Amniotic epithelial cell (primary cell): ENCODE measurements around the gene CD63.

Source experiments
- DNase-seq: peaks from one replicate; pipeline ENCODE4 v3.0.0-alpha.2; 2010; ENCODE audit warnings: low read depth

Gene CD63

GRCh38 chr12:55720894-55721444 is 7.8 kb downstream of the CD63 start:
- DNase-seq: peak; percentile 83

GRCh38 chr12:55720071-55720564 is 8.7 kb downstream of the CD63 start, which contains the start of gene RDH5:
Gene RDH5 (plus strand): TSS chr12:55720393. CDS start chr12:55721185, 792 bp downstream.
- peak; percentile 85 for DNase-seq

DNA sequence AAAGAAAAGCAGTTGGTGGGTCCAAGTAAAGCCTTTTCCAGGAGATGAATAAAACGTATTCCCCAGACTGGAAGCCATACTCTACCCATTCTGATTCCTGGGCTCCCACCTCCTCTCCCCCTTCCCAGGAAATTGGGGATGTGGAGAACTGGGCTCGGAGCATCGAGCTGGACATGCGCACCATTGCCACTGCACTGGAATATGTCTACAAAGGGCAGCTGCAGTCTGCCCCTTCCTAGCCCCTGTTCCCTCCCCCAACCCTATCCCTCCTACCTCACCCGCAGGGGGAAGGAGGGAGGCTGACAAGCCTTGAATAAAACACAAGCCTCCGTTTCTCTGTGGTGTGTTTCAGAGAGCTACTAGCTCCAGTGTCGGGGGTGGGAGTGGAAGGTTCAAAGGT is 9.4 kb downstream of the CD63 start:
- no peak for DNase-seq

GRCh38 chr12:55718624-55719275 is 10.1 kb downstream of the CD63 start:
- no peak for DNase-seq

DNA sequence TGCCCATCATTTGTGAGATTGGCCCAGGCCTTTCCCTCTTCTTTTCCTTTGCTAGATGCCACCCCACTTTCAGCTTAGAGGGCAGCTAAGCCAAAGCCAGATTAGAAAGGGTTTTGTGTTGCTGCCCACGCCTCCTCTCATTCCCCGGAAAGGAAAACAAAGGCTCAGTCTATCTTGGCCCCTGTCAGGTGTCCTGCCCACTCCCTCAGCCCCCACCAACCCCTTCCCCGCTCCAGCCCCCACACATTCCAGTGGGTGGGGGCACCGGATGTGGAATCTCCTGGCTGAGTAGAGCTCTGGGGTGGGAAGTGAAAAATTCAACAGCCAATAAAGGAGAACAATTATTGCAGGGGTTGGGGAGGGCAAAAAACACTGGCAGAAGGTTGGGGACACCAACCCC is 10.8 kb downstream of the CD63 start:
- DNase-seq: peak; percentile 31

DNA sequence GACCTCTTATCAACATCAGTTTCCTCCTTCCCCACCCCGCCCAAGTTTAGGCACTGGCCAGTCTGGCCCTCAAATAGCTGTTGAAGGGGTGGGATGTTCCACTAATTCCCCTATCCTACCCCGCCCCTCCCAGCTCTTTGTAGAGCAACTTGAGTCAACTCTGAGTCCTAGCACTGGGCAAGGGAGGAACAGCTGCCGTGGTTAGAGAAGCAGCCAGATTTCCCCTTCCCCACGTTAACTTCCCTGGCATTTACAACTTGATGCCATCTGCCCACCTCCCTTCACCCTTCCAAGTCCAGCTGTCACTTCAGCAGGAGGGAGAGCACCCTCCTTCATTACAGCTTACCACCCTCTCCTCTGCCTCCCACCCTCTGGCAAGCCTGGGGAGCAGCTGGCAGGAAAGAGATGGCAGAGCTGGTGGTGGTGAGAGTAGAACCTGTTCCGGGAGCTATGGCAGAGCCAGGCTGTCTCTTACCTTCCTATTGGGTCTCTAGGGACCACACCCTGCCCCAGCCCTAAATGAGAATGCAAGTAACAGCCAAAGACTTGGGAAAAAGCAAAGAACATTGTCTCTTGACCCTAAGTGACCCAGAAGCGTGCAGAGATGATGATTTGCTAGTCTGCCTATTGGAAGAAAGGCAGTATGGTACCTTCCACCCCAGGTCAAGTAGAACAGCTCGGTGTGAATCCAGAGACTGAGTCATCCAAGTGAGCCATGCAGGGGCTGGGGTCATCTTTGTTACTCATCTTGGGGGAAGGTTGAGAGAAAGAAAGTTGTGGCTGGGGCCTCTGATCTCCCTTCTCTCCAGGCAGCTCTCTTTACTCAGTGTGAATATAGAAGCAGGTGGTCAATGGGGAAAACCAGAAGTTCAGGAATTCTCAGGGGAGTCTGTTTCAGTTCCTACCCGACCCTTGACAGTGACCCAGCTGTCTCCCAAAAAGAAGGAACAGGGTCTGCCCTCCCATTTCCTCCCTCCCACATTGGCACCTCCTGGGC is 11.5 kb downstream of the CD63 start:
- peak; percentile 60 for DNase-seq

- no peak for DNase-seq
These were observed 12.2 kb downstream of the CD63 start for GRCh38 chr12:55716582-55716957.

DNA sequence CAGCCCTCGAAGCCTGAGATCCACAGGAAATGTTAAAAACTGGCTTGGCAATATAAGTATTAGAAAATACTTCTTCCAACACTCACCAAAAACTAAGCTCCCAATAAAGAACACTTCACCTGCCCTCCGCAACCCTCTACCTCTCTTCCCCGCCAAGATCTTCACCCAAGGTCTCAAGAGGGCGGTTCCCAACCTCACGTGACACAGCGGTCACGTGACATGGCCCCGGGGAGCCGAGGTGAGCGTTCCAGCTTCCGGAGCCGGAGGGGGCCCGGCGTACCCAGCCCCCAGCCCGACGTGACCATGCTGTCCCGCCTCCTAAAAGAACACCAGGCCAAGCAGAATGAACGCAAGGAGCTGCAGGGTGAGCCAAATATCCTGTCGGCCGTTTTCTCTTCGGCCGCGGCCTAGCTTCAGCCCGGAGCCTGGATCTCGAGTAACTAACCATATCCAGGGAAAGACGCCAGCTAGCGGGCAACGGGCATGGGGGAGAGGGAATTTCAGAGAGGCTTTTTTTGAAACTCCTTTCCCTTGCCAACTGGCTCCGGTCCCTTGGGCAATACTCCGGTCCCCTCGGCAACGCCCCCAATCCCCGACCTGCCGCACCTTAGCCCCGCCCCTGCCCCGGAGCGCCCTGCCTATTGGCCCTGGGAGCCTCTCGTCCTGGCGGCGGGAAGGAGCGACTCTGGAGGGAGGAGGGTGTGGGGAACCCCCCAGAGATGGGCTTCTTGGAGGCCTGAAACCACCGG is 12.8 kb downstream of the CD63 start, which contains the start of gene BLOC1S1:
TSS of gene BLOC1S1 (plus strand) at position 214 of the 749 bp plus-strand sequence. CDS start at position 220, 6 bp downstream.
- peak; percentile 89 for DNase-seq

GRCh38 chr12:55715169-55715764 is 13.5 kb downstream of the CD63 start:
- DNase-seq: no peak

DNA sequence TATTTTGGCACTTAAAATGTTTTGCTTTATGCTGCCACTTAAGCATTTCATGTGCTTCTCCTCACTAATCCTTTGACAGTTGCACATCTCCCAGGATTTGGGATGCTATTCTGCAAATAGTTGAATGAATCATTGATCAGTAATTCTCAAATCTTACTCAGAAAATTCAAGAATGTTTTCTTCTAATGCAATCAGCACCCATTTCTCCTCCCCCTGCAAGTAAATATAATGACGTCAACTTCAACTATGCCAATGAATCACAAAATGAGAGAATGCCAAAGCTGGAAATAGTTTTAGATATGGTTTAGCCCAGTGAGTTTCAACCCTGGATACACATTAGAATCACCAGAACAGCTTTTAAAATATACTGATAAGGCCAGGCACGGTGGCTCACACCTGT is 15.1 kb downstream of the CD63 start:
- peak; percentile 60 for DNase-seq

GRCh38 chr12:55712700-55713415 is 16.0 kb downstream of the CD63 start:
- DNase-seq: no peak

DNA sequence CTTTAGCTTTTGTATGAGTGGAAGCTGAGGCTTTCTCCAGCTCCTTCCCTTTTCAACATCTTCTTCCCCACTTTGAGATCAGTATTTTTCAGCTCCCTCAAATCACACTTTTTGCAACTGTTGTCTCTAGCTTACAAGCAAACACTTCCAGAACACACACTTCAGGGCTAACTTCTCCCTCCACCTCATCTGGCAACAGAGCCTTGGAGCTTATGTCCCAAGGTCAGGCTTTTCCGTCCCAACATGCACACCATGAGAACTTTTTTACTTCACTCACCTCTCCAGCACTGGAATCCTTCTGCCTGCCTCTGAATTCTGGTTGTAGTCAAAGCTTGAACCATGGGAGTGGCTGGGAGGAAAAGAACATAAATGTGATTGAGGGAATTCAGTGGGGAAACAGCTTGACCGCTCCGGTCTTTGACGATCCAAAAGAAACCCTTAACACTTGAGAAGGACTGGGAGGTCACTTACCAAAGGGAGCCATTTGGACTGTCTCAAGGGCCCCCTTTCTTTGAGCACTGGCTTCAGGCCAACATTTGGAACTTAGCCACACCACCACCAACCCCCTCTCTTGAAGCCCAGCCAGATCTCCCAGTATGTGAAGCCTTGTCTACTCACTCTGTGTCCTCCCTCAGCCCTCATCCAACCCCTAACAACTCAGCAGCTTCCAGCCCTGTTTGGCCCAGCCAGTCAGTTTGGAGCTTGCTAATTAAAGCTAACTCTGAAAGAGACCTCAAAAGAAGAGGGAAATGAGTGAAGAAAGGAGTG is 16.8 kb downstream of the CD63 start:
- no peak for DNase-seq

DNA sequence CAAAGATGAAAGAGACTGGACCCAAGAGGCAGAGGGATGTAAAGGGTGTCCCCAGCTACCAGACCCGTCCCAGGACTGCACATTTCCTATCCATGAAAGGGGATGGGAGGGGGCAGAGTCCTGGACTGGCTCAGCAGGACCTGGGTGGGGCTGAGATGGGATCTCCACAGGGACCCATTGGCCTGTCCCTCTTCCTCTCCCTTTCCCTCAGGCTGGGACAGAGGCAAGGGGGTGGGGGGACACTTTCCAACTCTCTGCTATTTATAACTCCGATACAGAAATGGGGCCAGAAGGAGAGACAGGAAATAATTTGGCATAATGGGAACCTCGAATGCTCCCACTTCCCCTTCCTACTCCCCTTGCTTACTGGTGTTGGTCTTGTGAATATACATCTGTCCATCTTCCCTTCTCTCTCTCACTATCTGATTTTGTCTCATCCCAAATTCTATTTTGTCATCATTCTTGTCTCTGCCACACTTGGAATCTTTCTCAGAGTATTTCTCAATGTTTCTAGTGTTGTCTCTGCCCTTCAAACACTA is 20.0 kb downstream of the CD63 start:
- DNase-seq: no peak

- DNase-seq: no peak
These were observed 20.7 kb downstream of the CD63 start, which contains the start of gene ITGA7 for GRCh38 chr12:55707841-55708694. Gene ITGA7 (minus strand): TSS chr12:55707904. CDS start chr12:55707682, 222 bp downstream.

DNA sequence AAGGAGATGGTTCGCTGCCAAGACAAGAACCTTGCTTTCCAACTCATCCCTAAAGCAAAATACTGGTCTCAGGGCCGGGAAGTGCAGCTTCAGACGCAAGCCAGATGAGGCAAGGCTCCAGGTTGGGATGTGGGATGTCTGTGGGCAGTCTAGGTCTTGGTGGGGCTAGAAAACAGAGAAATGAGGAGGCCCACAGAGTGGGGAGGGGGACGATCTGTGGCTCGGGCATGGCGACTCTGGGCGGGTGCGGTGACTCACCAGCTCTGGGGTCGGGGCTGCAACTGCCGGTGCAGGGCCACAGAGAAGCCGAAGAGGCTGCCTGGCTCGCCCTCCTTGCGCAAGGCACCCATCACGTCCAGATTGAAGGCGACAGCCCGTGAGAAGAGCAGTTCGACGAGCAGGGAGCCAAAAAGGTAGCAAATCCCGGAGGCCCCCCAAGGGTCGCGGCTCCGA is 21.6 kb downstream of the CD63 start:
- DNase-seq: no peak

DNA sequence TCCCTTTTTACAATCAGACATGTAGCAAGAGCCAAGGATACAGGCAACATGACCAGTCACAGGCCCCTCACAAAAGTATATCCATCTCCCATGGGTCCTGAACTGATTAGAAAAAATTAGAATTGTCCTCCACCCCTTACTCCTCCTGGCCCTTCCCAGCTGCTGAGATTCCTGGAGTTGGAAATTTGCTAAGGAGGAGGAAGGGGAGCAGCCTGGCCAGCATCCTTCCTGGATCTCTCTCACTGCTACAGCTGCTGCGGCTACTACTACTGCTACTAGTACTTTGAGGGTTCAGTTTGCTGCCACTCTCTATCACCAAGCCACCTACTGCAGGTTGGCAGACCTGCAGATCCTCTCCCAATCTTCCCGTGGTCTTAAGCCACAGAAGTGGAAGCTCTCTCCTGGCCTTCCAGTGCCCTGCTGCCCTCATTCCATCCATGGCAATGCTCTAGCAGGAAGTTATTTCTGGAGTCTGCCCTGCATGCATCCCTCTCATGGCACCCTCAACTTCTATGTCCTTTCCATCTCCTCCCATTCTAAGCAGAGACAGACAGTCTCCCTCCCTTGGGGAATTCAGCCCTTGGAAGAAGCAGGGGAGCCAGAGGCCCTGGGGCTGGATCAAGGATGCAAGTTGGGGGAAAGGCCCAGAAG is 22.1 kb downstream of the CD63 start:
- no peak for DNase-seq

- DNase-seq: no peak
These were observed 22.9 kb downstream of the CD63 start for GRCh38 chr12:55705782-55706402.
